ENCODE data around the gene RAB4A.

Gene RAB4A

DNA sequence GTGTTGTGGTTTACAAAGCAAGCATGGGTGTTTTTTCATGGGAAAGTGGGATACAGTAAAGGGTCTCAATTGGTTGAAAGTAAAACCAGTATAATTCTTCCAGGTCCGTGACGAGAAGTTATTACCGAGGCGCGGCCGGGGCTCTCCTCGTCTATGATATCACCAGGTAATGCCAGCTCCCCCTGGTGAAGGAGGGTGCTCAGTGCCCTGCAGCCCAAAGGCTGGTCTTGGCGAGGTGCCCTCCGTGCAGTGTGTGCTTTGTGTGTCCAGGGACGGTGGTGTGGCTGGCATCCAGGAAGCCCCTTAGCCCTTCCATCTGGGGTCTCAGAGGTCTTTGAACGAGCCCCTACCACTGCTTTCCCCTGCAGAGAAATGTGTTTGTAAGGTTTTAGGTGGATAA, 24.8 kb downstream of the RAB4A start:
- Histone ChIP-seq H3K4me1 (ENCODE audit: control insufficient read depth in 2 of 2, insufficient read depth in 2 of 2, low read length in 2 of 2) (no peaks in the 10 kb centered on the region), H3K9ac (ENCODE audit: low read depth in 1 of 2, low read length in 2 of 2) (no peak overlapping the region), H3K27me3 (ENCODE audit: control insufficient read depth in 2 of 2, insufficient read depth in 2 of 2, low read length in 2 of 2) (no peaks in the 10 kb centered on the region), H3K4me3 (ENCODE audit: low read length in 2 of 2) (no peak overlapping the region), H3K27ac (ENCODE audit: low read depth in 2 of 2, low read length in 2 of 2) (no peak overlapping the region), H3K9me3 (ENCODE audit: control insufficient read depth in 2 of 2, low read length in 2 of 2) (no peaks in the 10 kb centered on the region), H3K36me3 (ENCODE audit: control insufficient read depth in 2 of 2, insufficient read depth in 2 of 2, low read length in 2 of 2) (peaks cover 36 to 43% of the 10 kb centered on the region in 2 donors)

- no peaks in the 10 kb centered on the region for H3K4me1 ChIP-seq (ENCODE audit: control insufficient read depth in 2 of 2, insufficient read depth in 2 of 2, low read length in 2 of 2)
- no peak overlapping the region for H3K27ac ChIP-seq (ENCODE audit: low read depth in 2 of 2, low read length in 2 of 2)
- no peak overlapping the region for H3K9ac ChIP-seq (ENCODE audit: low read depth in 1 of 2, low read length in 2 of 2)
- no peaks in the 10 kb centered on the region for H3K9me3 ChIP-seq (ENCODE audit: control insufficient read depth in 2 of 2, low read length in 2 of 2)
- peaks cover 35 to 44% of the 10 kb centered on the region in 2 donors for H3K36me3 ChIP-seq (ENCODE audit: control insufficient read depth in 2 of 2, insufficient read depth in 2 of 2, low read length in 2 of 2)
- H3K27me3 ChIP-seq (ENCODE audit: control insufficient read depth in 2 of 2, insufficient read depth in 2 of 2, low read length in 2 of 2): no peaks in the 10 kb centered on the region
- no peak overlapping the region for H3K4me3 ChIP-seq (ENCODE audit: low read length in 2 of 2)
Measured at GRCh38 chr1:229296541-229296941, 25.6 kb downstream of the RAB4A start.

- no peaks in the 10 kb centered on the region for H3K4me1 ChIP-seq (ENCODE audit: control insufficient read depth in 2 of 2, insufficient read depth in 2 of 2, low read length in 2 of 2)
- no peaks in the 10 kb centered on the region for H3K9me3 ChIP-seq (ENCODE audit: control insufficient read depth in 2 of 2, low read length in 2 of 2)
- H3K9ac ChIP-seq (ENCODE audit: low read depth in 1 of 2, low read length in 2 of 2): no peak overlapping the region
- no peaks in the 10 kb centered on the region for H3K27me3 ChIP-seq (ENCODE audit: control insufficient read depth in 2 of 2, insufficient read depth in 2 of 2, low read length in 2 of 2)
- no peak overlapping the region for H3K4me3 ChIP-seq (ENCODE audit: low read length in 2 of 2)
- H3K36me3 ChIP-seq (ENCODE audit: control insufficient read depth in 2 of 2, insufficient read depth in 2 of 2, low read length in 2 of 2): peaks cover 32 to 41% of the 10 kb centered on the region in 2 donors
- no peak overlapping the region for H3K27ac ChIP-seq (ENCODE audit: low read depth in 2 of 2, low read length in 2 of 2)
Measured at GRCh38 chr1:229297746-229298145, 26.8 kb downstream of the RAB4A start.

DNA sequence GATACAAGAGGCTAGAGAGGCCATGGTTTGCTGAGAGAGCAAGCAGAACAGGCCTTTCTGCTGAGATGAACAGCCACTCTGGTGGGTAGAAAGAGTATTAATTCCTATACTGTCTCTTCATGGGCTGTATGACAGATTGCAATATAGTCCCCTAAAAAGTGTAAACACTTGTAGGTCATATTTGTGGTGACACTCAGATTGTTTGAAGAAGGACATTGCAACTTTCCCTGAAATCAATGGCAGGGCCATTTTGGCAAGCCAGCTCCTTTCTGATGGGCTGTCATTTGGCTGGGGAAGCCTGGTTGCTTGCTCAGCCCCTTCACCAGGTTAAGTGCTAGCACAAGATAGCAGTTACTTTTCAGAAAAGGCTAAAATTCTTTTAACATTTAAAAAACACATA, 27.5 kb downstream of the RAB4A start:
- Histone ChIP-seq H3K27ac (ENCODE audit: low read depth in 2 of 2, low read length in 2 of 2) (no peak overlapping the region), H3K4me1 (ENCODE audit: control insufficient read depth in 2 of 2, insufficient read depth in 2 of 2, low read length in 2 of 2) (no peaks in the 10 kb centered on the region), H3K27me3 (ENCODE audit: control insufficient read depth in 2 of 2, insufficient read depth in 2 of 2, low read length in 2 of 2) (no peaks in the 10 kb centered on the region), H3K36me3 (ENCODE audit: control insufficient read depth in 2 of 2, insufficient read depth in 2 of 2, low read length in 2 of 2) (peaks cover 35 to 45% of the 10 kb centered on the region in 2 donors), H3K4me3 (ENCODE audit: low read length in 2 of 2) (no peak overlapping the region), H3K9ac (ENCODE audit: low read depth in 1 of 2, low read length in 2 of 2) (no peak overlapping the region), H3K9me3 (ENCODE audit: control insufficient read depth in 2 of 2, low read length in 2 of 2) (no peaks in the 10 kb centered on the region)

DNA sequence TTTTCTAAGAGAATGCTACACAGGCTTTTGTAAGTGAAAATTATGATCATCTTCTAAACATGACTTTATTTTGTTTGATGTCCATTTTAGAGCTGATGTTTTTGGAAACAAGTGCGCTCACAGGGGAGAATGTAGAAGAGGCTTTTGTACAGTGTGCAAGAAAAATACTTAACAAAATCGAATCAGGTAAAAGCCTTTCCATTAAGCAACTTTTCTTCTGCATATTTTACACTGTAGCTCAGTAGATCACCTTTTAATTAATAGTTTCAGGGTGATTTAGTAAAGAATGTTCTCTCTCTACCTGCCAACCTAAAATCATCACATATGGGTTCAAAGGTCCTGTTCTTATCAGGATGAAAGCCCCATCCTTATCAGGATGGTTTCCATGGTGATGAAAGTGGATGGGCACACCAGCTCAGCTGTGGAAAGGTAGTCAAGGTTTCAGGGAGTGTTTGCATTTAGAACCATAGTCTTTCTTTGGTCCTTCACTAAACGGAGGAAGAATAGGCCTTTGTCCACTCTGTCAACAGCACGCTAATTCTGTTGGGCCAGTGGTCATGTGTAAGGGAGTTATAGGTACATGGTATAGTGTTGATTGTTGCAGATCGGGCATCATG, 28.1 kb downstream of the RAB4A start:
- Histone ChIP-seq H3K4me1 (ENCODE audit: control insufficient read depth in 2 of 2, insufficient read depth in 2 of 2, low read length in 2 of 2) (no peaks in the 10 kb centered on the region), H3K9ac (ENCODE audit: low read depth in 1 of 2, low read length in 2 of 2) (no peak overlapping the region), H3K27ac (ENCODE audit: low read depth in 2 of 2, low read length in 2 of 2) (no peak overlapping the region), H3K4me3 (ENCODE audit: low read length in 2 of 2) (no peak overlapping the region), H3K36me3 (ENCODE audit: control insufficient read depth in 2 of 2, insufficient read depth in 2 of 2, low read length in 2 of 2) (peaks cover 37 to 50% of the 10 kb centered on the region in 2 donors), H3K27me3 (ENCODE audit: control insufficient read depth in 2 of 2, insufficient read depth in 2 of 2, low read length in 2 of 2) (no peaks in the 10 kb centered on the region), H3K9me3 (ENCODE audit: control insufficient read depth in 2 of 2, low read length in 2 of 2) (no peaks in the 10 kb centered on the region)

GRCh38 chr1:229300099-229300757, 29.3 kb downstream of the RAB4A start:
- Histone ChIP-seq H3K4me1 (ENCODE audit: control insufficient read depth in 2 of 2, insufficient read depth in 2 of 2, low read length in 2 of 2) (no peaks in the 10 kb centered on the region), H3K27ac (ENCODE audit: low read depth in 2 of 2, low read length in 2 of 2) (no peak overlapping the region), H3K36me3 (ENCODE audit: control insufficient read depth in 2 of 2, insufficient read depth in 2 of 2, low read length in 2 of 2) (peaks cover 42 to 54% of the 10 kb centered on the region in 2 donors), H3K4me3 (ENCODE audit: low read length in 2 of 2) (no peak overlapping the region), H3K9ac (ENCODE audit: low read depth in 1 of 2, low read length in 2 of 2) (no peak overlapping the region), H3K27me3 (ENCODE audit: control insufficient read depth in 2 of 2, insufficient read depth in 2 of 2, low read length in 2 of 2) (no peaks in the 10 kb centered on the region), H3K9me3 (ENCODE audit: control insufficient read depth in 2 of 2, low read length in 2 of 2) (no peaks in the 10 kb centered on the region)

DNA sequence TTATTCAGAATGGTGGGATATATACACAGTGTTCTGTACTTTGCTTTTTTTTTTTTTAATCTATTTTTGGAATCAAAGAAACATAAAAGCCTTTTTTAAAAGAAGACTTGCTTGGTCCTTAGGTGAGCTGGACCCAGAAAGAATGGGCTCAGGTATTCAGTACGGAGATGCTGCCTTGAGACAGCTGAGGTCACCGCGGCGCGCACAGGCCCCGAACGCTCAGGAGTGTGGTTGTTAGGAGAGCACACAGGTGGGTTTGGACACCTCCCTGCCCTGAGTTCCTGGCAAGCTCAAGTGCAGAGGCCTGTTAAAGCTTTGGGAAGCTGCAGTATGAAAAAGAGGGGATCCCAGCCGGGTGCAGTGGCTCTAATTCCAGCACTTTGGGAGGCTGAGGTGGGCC, 31.8 kb downstream of the RAB4A start:
- H3K9me3 ChIP-seq (ENCODE audit: control insufficient read depth in 2 of 2, low read length in 2 of 2): no peaks in the 10 kb centered on the region
- peaks cover 47 to 50% of the 10 kb centered on the region in 2 donors for H3K36me3 ChIP-seq (ENCODE audit: control insufficient read depth in 2 of 2, insufficient read depth in 2 of 2, low read length in 2 of 2)
- H3K27me3 ChIP-seq (ENCODE audit: control insufficient read depth in 2 of 2, insufficient read depth in 2 of 2, low read length in 2 of 2): no peaks in the 10 kb centered on the region
- H3K4me1 ChIP-seq (ENCODE audit: control insufficient read depth in 2 of 2, insufficient read depth in 2 of 2, low read length in 2 of 2): no peaks in the 10 kb centered on the region
- no peak overlapping the region for H3K9ac ChIP-seq (ENCODE audit: low read depth in 1 of 2, low read length in 2 of 2)
- no peak overlapping the region for H3K4me3 ChIP-seq (ENCODE audit: low read length in 2 of 2)
- no peak overlapping the region for H3K27ac ChIP-seq (ENCODE audit: low read depth in 2 of 2, low read length in 2 of 2)

DNA sequence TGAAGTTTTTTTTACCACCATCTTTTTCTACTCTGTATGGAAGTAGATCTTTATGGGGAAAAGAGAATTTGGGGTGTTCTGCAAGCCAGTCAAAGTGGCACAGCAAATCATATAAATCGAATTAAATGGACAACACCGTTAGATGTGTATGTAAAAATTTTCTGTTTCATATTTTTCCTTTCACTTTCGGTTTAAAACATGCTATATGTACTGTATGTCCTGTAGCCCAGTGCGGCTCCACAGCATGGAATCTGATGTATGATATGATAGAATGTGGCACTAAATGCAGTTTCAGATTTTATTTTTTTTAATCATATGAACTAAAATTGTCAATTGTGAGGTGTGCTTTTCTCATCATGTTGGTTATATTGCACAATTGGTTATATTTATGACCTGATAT, 32.9 kb downstream of the RAB4A start:
- no peaks in the 10 kb centered on the region for H3K4me1 ChIP-seq (ENCODE audit: control insufficient read depth in 2 of 2, insufficient read depth in 2 of 2, low read length in 2 of 2)
- peaks cover 54 to 55% of the 10 kb centered on the region in 2 donors for H3K36me3 ChIP-seq (ENCODE audit: control insufficient read depth in 2 of 2, insufficient read depth in 2 of 2, low read length in 2 of 2)
- no peak overlapping the region for H3K27ac ChIP-seq (ENCODE audit: low read depth in 2 of 2, low read length in 2 of 2)
- H3K27me3 ChIP-seq (ENCODE audit: control insufficient read depth in 2 of 2, insufficient read depth in 2 of 2, low read length in 2 of 2): no peaks in the 10 kb centered on the region
- H3K4me3 ChIP-seq (ENCODE audit: low read length in 2 of 2): no peak overlapping the region
- H3K9me3 ChIP-seq (ENCODE audit: control insufficient read depth in 2 of 2, low read length in 2 of 2): no peaks in the 10 kb centered on the region
- no peak overlapping the region for H3K9ac ChIP-seq (ENCODE audit: low read depth in 1 of 2, low read length in 2 of 2)

- no peak overlapping the region for H3K27ac ChIP-seq (ENCODE audit: low read depth in 2 of 2, low read length in 2 of 2)
- H3K4me3 ChIP-seq (ENCODE audit: low read length in 2 of 2): no peak overlapping the region
- H3K4me1 ChIP-seq (ENCODE audit: control insufficient read depth in 2 of 2, insufficient read depth in 2 of 2, low read length in 2 of 2): no peaks in the 10 kb centered on the region
- no peaks in the 10 kb centered on the region for H3K9me3 ChIP-seq (ENCODE audit: control insufficient read depth in 2 of 2, low read length in 2 of 2)
- peaks cover 44 to 50% of the 10 kb centered on the region in 2 donors for H3K36me3 ChIP-seq (ENCODE audit: control insufficient read depth in 2 of 2, insufficient read depth in 2 of 2, low read length in 2 of 2)
- H3K9ac ChIP-seq (ENCODE audit: low read depth in 1 of 2, low read length in 2 of 2): no peak overlapping the region
- H3K27me3 ChIP-seq (ENCODE audit: control insufficient read depth in 2 of 2, insufficient read depth in 2 of 2, low read length in 2 of 2): no peaks in the 10 kb centered on the region
Measured at GRCh38 chr1:229305392-229305791, 34.5 kb downstream of the RAB4A start.

- H3K27me3 ChIP-seq (ENCODE audit: control insufficient read depth in 2 of 2, insufficient read depth in 2 of 2, low read length in 2 of 2): no peaks in the 10 kb centered on the region
- peaks cover 26 to 40% of the 10 kb centered on the region in 2 donors for H3K36me3 ChIP-seq (ENCODE audit: control insufficient read depth in 2 of 2, insufficient read depth in 2 of 2, low read length in 2 of 2)
- H3K4me1 ChIP-seq (ENCODE audit: control insufficient read depth in 2 of 2, insufficient read depth in 2 of 2, low read length in 2 of 2): no peaks in the 10 kb centered on the region
- H3K4me3 ChIP-seq (ENCODE audit: low read length in 2 of 2): no peak overlapping the region
- H3K9ac ChIP-seq (ENCODE audit: low read depth in 1 of 2, low read length in 2 of 2): no peak overlapping the region
- H3K27ac ChIP-seq (ENCODE audit: low read depth in 2 of 2, low read length in 2 of 2): no peak overlapping the region
- H3K9me3 ChIP-seq (ENCODE audit: control insufficient read depth in 2 of 2, low read length in 2 of 2): no peaks in the 10 kb centered on the region
Measured at GRCh38 chr1:229309074-229309473, 38.2 kb downstream of the RAB4A start.
